ENCODE results near the gene GRM8.

GRCh38 chr7:127107601-127108007 is 145.1 kb downstream of the GRM8 start:
- peak; percentile 43 to 68 (median 49) for TF ChIP-seq CTCF (optimal IDR thresholded peaks at IDR 0.05 in 1 of 3, IDR thresholded peaks at IDR 0.05 in 1 of 3, conservative IDR thresholded peaks at IDR 0.05 in 1 of 3; ENCODE audit: extremely low read depth in 1 of 3, insufficient read depth in 2 of 3, low read length in 3 of 3)
- TF ChIP-seq EZH2 (IDR thresholded peaks at IDR 0.05; ENCODE audit: low read length): no peak
